Stimulated activated CD4-positive, alpha-beta T cell treated with anti-CD3 and anti-CD28 coated beads, Interleukin-2, amount 100 ng/mL, for 48 hours (primary cell): ENCODE measurements around the gene RHOF.
A peak's percentile ranks its signal among the peaks of the same experiment; 100 is the strongest.
"Not testable (repeated sequence)": the region's sequence is repeated elsewhere in the genome, so short reads cannot be mapped to it uniquely, and the experiment has no call there.

Experiments
- DNase-seq, 2 donors: peaks; one replicate each; pipeline ENCODE4 v3.0.0-alpha.2; 2020

The RHOF gene

GRCh38 chr12:121773011-121773777 lies 20.3 kb downstream of the RHOF start:
- DNase-seq: peak; percentile 74 to 76

- DNase-seq: no peak
Observed at GRCh38 chr12:121770813-121771625, 22.5 kb downstream of the RHOF start.

GRCh38 chr12:121770388-121770787 lies 23.1 kb downstream of the RHOF start:
- no peak for DNase-seq

- no peak for DNase-seq
Observed at GRCh38 chr12:121769831-121770301, 23.6 kb downstream of the RHOF start.

GRCh38 chr12:121769297-121769830 lies 24.1 kb downstream of the RHOF start:
- DNase-seq: no peak

- no peak for DNase-seq
Observed at GRCh38 chr12:121767525-121768016, 25.9 kb downstream of the RHOF start.

- DNase-seq: no peak
Observed at GRCh38 chr12:121766290-121767039, 27.0 kb downstream of the RHOF start.

GRCh38 chr12:121765573-121765972 lies 27.9 kb downstream of the RHOF start:
- DNase-seq: no peak

- DNase-seq: no peak
Observed at GRCh38 chr12:121764808-121765207, 28.7 kb downstream of the RHOF start.

- DNase-seq: no peak
Observed at GRCh38 chr12:121762269-121762668, 31.2 kb downstream of the RHOF start.

GRCh38 chr12:121758536-121758935 lies 35.0 kb downstream of the RHOF start:
- not testable (repeated sequence) for DNase-seq

GRCh38 chr12:121755591-121755990 lies 37.9 kb downstream of the RHOF start:
- DNase-seq: no peak

- no peak for DNase-seq
Observed at GRCh38 chr12:121754836-121755235, 38.7 kb downstream of the RHOF start.

GRCh38 chr12:121753844-121754264 lies 39.6 kb downstream of the RHOF start:
- DNase-seq: no peak

- DNase-seq: no peak
Observed at GRCh38 chr12:121751749-121752351, 41.6 kb downstream of the RHOF start.

GRCh38 chr12:121751034-121751433 lies 42.5 kb downstream of the RHOF start:
- no peak for DNase-seq

- no peak for DNase-seq
Observed at GRCh38 chr12:121750507-121750955, 43.0 kb downstream of the RHOF start.

- DNase-seq: no peak
Observed at GRCh38 chr12:121749267-121749666, 44.2 kb downstream of the RHOF start.

GRCh38 chr12:121748571-121749265 lies 44.8 kb downstream of the RHOF start:
- no peak for DNase-seq

GRCh38 chr12:121748218-121748570 lies 45.3 kb downstream of the RHOF start:
- no peak for DNase-seq

GRCh38 chr12:121745545-121745944 lies 47.9 kb downstream of the RHOF start:
- DNase-seq: not testable (repeated sequence)

GRCh38 chr12:121741743-121742142 lies 51.7 kb downstream of the RHOF start:
- no peak for DNase-seq
